K562 (cell line): Measurements from ENCODE around the gene POLA1. TPM values are rescaled to one million over a fixed set of nuclear protein-coding genes. Genes with fewer than 3 reads are reported as not detected.

Experiments used
- ATAC-seq: fragments of 200-7000 bp; cut with Tn5 transposase; 3 replicates; pipeline ENCODE4 v1.9.1; 2020; ENCODE audit warnings: moderate library complexity
- BruUV-seq: library from RNA; stranded (reverse); fragments of 400-500 nt; replicated peaks from 2 replicates; lab custom pipeline; 2021; lab: Mats Ljungman, UMichigan
- CTCF ChIA-PET: fragments of 300-600 bp; formaldehyde crosslinking; extraction: SDS; loops from one replicate; lab custom pipeline; 2021; ENCODE audit warnings: low intra/inter-chr PET ratio; lab: Yijun Ruan, JAX
- POLR2A ChIA-PET: fragments of 300-600, 350-650 bp; sonication (Branson Sonifier 250); formaldehyde crosslinking; extraction: SDS; loops from one replicate; lab custom pipeline; 2021; ENCODE audit warnings: antibody characterized with exemption, inconsistent platforms; lab: Yijun Ruan, JAX
- DNase-seq, 4 experiments: peaks; one replicate each; pipeline versions ENCODE4 v3.0.0 to v3.0.0-alpha.2; 2011 to 2018; ENCODE audit warnings: low spot score in 3 of 4, mixed read lengths in 3 of 4; ENCODE audit errors: extremely low read depth in 1 of 4
- FAIRE-seq: peaks from 2 replicates; lab custom pipeline; 2011; peaks lifted over from hg19 to GRCh38; lab: Jason Lieb, UNC
- H2AFZ ChIP-seq: 2 replicates; pipeline ENCODE4 v1.6.0; 2011; ENCODE audit warnings: low read depth, low read length, control low read depth, inconsistent platforms
- H3K27ac ChIP-seq: fragments of 200-600 bp; 3 replicates; pipeline ENCODE4 v1.8.0; 2011; ENCODE audit warnings: low read depth, mild to moderate bottlenecking, control low read depth, inconsistent platforms, low read length, moderate library complexity, mixed read lengths; ENCODE audit errors: extremely low read depth
- H3K27me3 ChIP-seq, 2 experiments: fragments of 300-600 bp in 1 of 2; 2 replicates in 1 of 2; 3 replicates in 1 of 2; pipeline versions ENCODE4 v1.6.0 to v1.8.0; 2011; ENCODE audit warnings: inconsistent platforms in 2 of 2, low read length in 2 of 2, mild to moderate bottlenecking in 1 of 2, mixed read lengths in 1 of 2, moderate library complexity in 1 of 2; ENCODE audit not compliant: control insufficient read depth in 2 of 2, insufficient read depth in 2 of 2
- H3K36me3 ChIP-seq: fragments of 300-600 bp; 3 replicates; pipeline ENCODE4 v1.8.0; 2011; ENCODE audit warnings: mild to moderate bottlenecking, low read length, inconsistent platforms; ENCODE audit not compliant: control insufficient read depth, insufficient read depth
- H3K4me1 ChIP-seq, 2 experiments: fragments of 200-600 bp in 1 of 2; replicated peaks in 1 of 2; 2 replicates in 1 of 2; 3 replicates in 1 of 2; pipeline versions ENCODE4 v1.5.1 to v1.8.0; 2011; ENCODE audit warnings: inconsistent platforms in 2 of 2, low read length in 2 of 2, mild to moderate bottlenecking in 1 of 2, mixed read lengths in 1 of 2, moderate library complexity in 1 of 2; ENCODE audit not compliant: control insufficient read depth in 2 of 2, insufficient read depth in 2 of 2
- H3K4me2 ChIP-seq: 2 replicates; pipeline ENCODE4 v1.6.1; 2011; ENCODE audit warnings: low read length, control low read depth, inconsistent platforms, mixed read lengths; ENCODE audit not compliant: insufficient read depth
- H3K4me3 ChIP-seq: fragments of 200-600 bp; sonication (generic), shearing (Covaris generic); 2 replicates; pipeline ENCODE4 v1.5.1; 2016; ENCODE audit warnings: control low read depth, inconsistent platforms
- H3K79me2 ChIP-seq: fragments of 200-600 bp; 3 replicates; pipeline ENCODE4 v1.8.0; 2011; ENCODE audit warnings: low read length, inconsistent platforms; ENCODE audit not compliant: control insufficient read depth, insufficient read depth
- H3K9ac ChIP-seq, 2 experiments: 2 replicates each; pipeline versions ENCODE4 v1.6.0 to v1.6.1; 2011; ENCODE audit warnings: low read depth in 2 of 2, low read length in 2 of 2, control low read depth in 1 of 2, inconsistent platforms in 1 of 2, mild to moderate bottlenecking in 1 of 2, mixed read lengths in 1 of 2; ENCODE audit not compliant: insufficient read depth in 1 of 2
- H3K9me1 ChIP-seq: one replicate; pipeline ENCODE4 v1.6.0; 2011; ENCODE audit warnings: inconsistent platforms, mild to moderate bottlenecking, low read length, moderate library complexity; ENCODE audit not compliant: control insufficient read depth, insufficient read depth
- H3K9me3 ChIP-seq: replicated peaks from 2 replicates; pipeline ENCODE4 v1.5.1; 2011; ENCODE audit warnings: low read depth, low read length, inconsistent platforms; ENCODE audit not compliant: control insufficient read depth, insufficient read depth
- H4K20me1 ChIP-seq: replicated peaks from 2 replicates; pipeline ENCODE4 v1.6.1; 2011; ENCODE audit warnings: low read length, inconsistent platforms, mixed read lengths; ENCODE audit not compliant: control insufficient read depth, insufficient read depth
- BCL6 ChIP-seq: fragments of 250-450 bp; sonication (Bioruptor Pico); IDR thresholded peaks from 2 replicates; pipeline ENCODE4 v1.4.0; 2020
- HDAC2 ChIP-seq: fragments of 450-650 bp; IDR thresholded peaks from 2 replicates; pipeline ENCODE4 v1.6.1; 2016; ENCODE audit warnings: mild to moderate bottlenecking
- KLF6 ChIP-seq: fragments of 250-450 bp; sonication (Bioruptor Pico); IDR thresholded peaks from 2 replicates; pipeline ENCODE4 v1.4.0; 2020; ENCODE audit warnings: mild to moderate bottlenecking, moderate library complexity, borderline replicate concordance
- NCOR1 ChIP-seq: fragments of 450-650 bp; IDR thresholded peaks from 2 replicates; pipeline ENCODE4 v1.6.1; 2016; ENCODE audit warnings: mild to moderate bottlenecking, moderate library complexity
- SAFB2 ChIP-seq: fragments of 200-400 bp; formaldehyde crosslinking; IDR thresholded peaks from 2 replicates; pipeline ENCODE4 v1.6.1; 2018; ENCODE audit warnings: borderline replicate concordance, low read length, low read depth, moderate library complexity; ENCODE audit not compliant: severe bottlenecking
- SOX6 ChIP-seq: fragments of 450-650 bp; IDR thresholded peaks from 2 replicates; pipeline ENCODE4 v1.6.1; 2014; ENCODE audit warnings: mild to moderate bottlenecking
- TAL1 ChIP-seq: fragments of 450-650 bp; IDR thresholded peaks from 2 replicates; pipeline ENCODE4 v1.6.1; 2016; ENCODE audit warnings: mild to moderate bottlenecking
- ZEB2 ChIP-seq: fragments of 450-650 bp; IDR thresholded peaks from 2 replicates; pipeline ENCODE4 v1.6.1; 2016
- ZNF140 ChIP-seq: fragments of 250-450 bp; sonication (Bioruptor Pico); IDR thresholded peaks from 2 replicates; pipeline ENCODE4 v1.8.0; 2021; ENCODE audit warnings: moderate library complexity, mild to moderate bottlenecking, inconsistent platforms
- in situ Hi-C: fragments of 300-500 bp; cut with MboI; formaldehyde crosslinking; loops from 4 replicates; pipeline ENCODE4 v1.15.0; 2018; ENCODE audit warnings: inconsistent platforms, mixed read lengths
- intact Hi-C: fragments of 100-400 bp; cut with micrococcal nuclease; formaldehyde crosslinking; loops from 2 replicates; pipeline ENCODE4 v1.14.2; 2022
- polyA plus RNA-seq, 8 experiments: library from polyadenylated mRNA; depleted of rRNA in 4 of 8; stranded (reverse) in 5 of 8; unstranded in 3 of 8; fragments of >200 nt; fragmentation: Nextera tagmentation in 2 of 8; fragmentation: Illumina TruSeq in 1 of 8; extraction: Ambion mirVana in 2 of 8; extraction: Trizol in 1 of 8; gene quantifications; 2 replicates each; pipeline versions ENCODE4 v1.2.1 to v1.2.3, GENCODE V29; 2011 to 2014; ENCODE audit warnings: inconsistent platforms in 1 of 8, missing spikeins in 1 of 8
- total RNA-seq, 7 experiments: library from RNA; depleted of rRNA in 6 of 7; stranded (reverse); fragments of >200 nt in 6 of 7; fragmentation: Illumina TruSeq in 2 of 7; extraction: Trizol in 2 of 7; gene quantifications; 2 replicates each; pipeline versions ENCODE4 v1.2.1 to v1.2.3, GENCODE V29; 2011 to 2021; ENCODE audit warnings: low replicate concordance in 1 of 7
- TF ChIP-seq, protein P1 (sequence below): fragments of 250-450 bp; sonication (Bioruptor Pico); IDR thresholded peaks from 2 replicates; pipeline ENCODE4 v1.8.0; 2021; ENCODE audit warnings: moderate library complexity, mild to moderate bottlenecking, inconsistent platforms
- TF ChIP-seq, protein P2 (sequence below): sonication (generic); formaldehyde crosslinking; IDR thresholded peaks from 2 replicates; pipeline ENCODE4 v1.8.0; 2022; ENCODE audit warnings: mild to moderate bottlenecking, missing genetic modification reagents
- TF ChIP-seq, protein P3 (sequence below): IDR thresholded peaks from 3 replicates; pipeline ENCODE4 v1.6.1; 2011; ENCODE audit warnings: borderline replicate concordance, mild to moderate bottlenecking, moderate library complexity; ENCODE audit not compliant: insufficient read length; ENCODE audit errors: extremely low read depth
- TF ChIP-seq, protein P4 (sequence below): sonication (generic); formaldehyde crosslinking; IDR thresholded peaks from 2 replicates; pipeline ENCODE4 v1.5.0; 2020; ENCODE audit warnings: missing genetic modification reagents
- TF ChIP-seq, protein P5 (sequence below): sonication (generic); formaldehyde crosslinking; IDR thresholded peaks from 2 replicates; pipeline ENCODE4 v1.8.0; 2022; ENCODE audit warnings: missing genetic modification reagents, mild to moderate bottlenecking, borderline replicate concordance

Gene POLA1
- total and polyA plus RNA-seq, 9 of the 15 experiments (the other 6 are each of a cell fraction or from before 2014, with no cell fraction given), result 8.6 to 48.4 (median 27.4) TPM

DNA sequence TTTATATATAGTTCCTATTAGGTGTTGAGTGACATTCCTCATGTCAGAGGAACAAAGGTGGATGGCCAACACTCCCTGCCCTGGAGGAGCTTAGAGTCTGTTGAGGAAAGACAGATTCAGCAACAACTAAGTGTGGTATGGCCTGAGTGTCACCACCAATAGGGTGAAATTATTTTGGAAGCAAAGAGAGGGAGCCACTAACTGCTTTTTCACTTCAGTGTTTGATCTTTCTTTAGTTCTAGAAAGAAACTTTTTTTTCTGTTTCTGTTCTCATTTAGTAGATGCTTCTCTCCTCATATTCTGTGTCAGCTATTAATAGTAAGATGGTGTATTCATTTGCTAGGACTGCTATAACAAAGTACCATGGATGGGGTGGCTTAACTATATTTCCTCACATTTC, 240.6 kb downstream of the POLA1 start:
- H3K9ac ChIP-seq, result no peak overlapping the region
- BruUV-seq, result no TSS peak
- H3K4me2 ChIP-seq, result no peak overlapping the region
- intact Hi-C loops (no loop called here), in situ Hi-C loops (no loop called here)
- no peaks in the 10 kb centered on the region for H3K79me2 ChIP-seq
- no peaks in the 10 kb centered on the region for H3K4me1 ChIP-seq
- ChIA-PET CTCF (no interaction called here), POLR2A (no interaction called here)
- peaks cover 7% of the 10 kb centered on the region; the same call in 1 of the 3 replicates for H3K36me3 ChIP-seq
- H3K4me3 ChIP-seq, result no peak overlapping the region
- no peaks in the 10 kb centered on the region for H3K9me1 ChIP-seq
- no peak for FAIRE-seq
- H4K20me1 ChIP-seq, result no peaks in the 10 kb centered on the region
- H3K27ac ChIP-seq, result no peak overlapping the region
- no peaks in the 10 kb centered on the region for H3K9me3 ChIP-seq
- no peaks in the 10 kb centered on the region for H3K27me3 ChIP-seq
- no peak for ATAC-seq
- no peak overlapping the region for H2AFZ ChIP-seq
- DNase-seq, result no peak
- TF ChIP-seq ZEB2 (no peak), SOX6 (no peak), HDAC2 (no peak), SAFB2 (no peak), NCOR1 (no peak), KLF6 (CRISPR knock-in tag) (no peak), TAL1 (no peak), BCL6 (no peak), ZNF140 (CRISPR knock-in tag) (no peak)
- TF ChIP-seq, protein P1, sequence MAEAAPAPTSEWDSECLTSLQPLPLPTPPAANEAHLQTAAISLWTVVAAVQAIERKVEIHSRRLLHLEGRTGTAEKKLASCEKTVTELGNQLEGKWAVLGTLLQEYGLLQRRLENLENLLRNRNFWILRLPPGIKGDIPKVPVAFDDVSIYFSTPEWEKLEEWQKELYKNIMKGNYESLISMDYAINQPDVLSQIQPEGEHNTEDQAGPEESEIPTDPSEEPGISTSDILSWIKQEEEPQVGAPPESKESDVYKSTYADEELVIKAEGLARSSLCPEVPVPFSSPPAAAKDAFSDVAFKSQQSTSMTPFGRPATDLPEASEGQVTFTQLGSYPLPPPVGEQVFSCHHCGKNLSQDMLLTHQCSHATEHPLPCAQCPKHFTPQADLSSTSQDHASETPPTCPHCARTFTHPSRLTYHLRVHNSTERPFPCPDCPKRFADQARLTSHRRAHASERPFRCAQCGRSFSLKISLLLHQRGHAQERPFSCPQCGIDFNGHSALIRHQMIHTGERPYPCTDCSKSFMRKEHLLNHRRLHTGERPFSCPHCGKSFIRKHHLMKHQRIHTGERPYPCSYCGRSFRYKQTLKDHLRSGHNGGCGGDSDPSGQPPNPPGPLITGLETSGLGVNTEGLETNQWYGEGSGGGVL, result no peak
- TF ChIP-seq, protein P2, sequence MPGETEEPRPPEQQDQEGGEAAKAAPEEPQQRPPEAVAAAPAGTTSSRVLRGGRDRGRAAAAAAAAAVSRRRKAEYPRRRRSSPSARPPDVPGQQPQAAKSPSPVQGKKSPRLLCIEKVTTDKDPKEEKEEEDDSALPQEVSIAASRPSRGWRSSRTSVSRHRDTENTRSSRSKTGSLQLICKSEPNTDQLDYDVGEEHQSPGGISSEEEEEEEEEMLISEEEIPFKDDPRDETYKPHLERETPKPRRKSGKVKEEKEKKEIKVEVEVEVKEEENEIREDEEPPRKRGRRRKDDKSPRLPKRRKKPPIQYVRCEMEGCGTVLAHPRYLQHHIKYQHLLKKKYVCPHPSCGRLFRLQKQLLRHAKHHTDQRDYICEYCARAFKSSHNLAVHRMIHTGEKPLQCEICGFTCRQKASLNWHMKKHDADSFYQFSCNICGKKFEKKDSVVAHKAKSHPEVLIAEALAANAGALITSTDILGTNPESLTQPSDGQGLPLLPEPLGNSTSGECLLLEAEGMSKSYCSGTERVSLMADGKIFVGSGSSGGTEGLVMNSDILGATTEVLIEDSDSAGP, result no peak
- TF ChIP-seq, protein P3, sequence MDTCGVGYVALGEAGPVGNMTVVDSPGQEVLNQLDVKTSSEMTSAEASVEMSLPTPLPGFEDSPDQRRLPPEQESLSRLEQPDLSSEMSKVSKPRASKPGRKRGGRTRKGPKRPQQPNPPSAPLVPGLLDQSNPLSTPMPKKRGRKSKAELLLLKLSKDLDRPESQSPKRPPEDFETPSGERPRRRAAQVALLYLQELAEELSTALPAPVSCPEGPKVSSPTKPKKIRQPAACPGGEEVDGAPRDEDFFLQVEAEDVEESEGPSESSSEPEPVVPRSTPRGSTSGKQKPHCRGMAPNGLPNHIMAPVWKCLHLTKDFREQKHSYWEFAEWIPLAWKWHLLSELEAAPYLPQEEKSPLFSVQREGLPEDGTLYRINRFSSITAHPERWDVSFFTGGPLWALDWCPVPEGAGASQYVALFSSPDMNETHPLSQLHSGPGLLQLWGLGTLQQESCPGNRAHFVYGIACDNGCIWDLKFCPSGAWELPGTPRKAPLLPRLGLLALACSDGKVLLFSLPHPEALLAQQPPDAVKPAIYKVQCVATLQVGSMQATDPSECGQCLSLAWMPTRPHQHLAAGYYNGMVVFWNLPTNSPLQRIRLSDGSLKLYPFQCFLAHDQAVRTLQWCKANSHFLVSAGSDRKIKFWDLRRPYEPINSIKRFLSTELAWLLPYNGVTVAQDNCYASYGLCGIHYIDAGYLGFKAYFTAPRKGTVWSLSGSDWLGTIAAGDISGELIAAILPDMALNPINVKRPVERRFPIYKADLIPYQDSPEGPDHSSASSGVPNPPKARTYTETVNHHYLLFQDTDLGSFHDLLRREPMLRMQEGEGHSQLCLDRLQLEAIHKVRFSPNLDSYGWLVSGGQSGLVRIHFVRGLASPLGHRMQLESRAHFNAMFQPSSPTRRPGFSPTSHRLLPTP, result no peak
- TF ChIP-seq, protein P4, sequence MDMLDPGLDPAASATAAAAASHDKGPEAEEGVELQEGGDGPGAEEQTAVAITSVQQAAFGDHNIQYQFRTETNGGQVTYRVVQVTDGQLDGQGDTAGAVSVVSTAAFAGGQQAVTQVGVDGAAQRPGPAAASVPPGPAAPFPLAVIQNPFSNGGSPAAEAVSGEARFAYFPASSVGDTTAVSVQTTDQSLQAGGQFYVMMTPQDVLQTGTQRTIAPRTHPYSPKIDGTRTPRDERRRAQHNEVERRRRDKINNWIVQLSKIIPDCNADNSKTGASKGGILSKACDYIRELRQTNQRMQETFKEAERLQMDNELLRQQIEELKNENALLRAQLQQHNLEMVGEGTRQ, result no peak
- TF ChIP-seq, protein P5, sequence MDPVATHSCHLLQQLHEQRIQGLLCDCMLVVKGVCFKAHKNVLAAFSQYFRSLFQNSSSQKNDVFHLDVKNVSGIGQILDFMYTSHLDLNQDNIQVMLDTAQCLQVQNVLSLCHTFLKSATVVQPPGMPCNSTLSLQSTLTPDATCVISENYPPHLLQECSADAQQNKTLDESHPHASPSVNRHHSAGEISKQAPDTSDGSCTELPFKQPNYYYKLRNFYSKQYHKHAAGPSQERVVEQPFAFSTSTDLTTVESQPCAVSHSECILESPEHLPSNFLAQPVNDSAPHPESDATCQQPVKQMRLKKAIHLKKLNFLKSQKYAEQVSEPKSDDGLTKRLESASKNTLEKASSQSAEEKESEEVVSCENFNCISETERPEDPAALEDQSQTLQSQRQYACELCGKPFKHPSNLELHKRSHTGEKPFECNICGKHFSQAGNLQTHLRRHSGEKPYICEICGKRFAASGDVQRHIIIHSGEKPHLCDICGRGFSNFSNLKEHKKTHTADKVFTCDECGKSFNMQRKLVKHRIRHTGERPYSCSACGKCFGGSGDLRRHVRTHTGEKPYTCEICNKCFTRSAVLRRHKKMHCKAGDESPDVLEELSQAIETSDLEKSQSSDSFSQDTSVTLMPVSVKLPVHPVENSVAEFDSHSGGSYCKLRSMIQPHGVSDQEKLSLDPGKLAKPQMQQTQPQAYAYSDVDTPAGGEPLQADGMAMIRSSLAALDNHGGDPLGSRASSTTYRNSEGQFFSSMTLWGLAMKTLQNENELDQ (CRISPR knock-in tag), result no peak
